RPMI8226 (cell line): ENCODE data around the gene FRMPD1.

Experiments
- DNase-seq: peaks from one replicate; pipeline ENCODE4 v3.0.0-alpha.2; 2015

The FRMPD1 gene

GRCh38 chr9:37679649-37680402, 29.1 kb downstream of the FRMPD1 start:
- no peak for DNase-seq

- no peak for DNase-seq
These were observed 32.2 kb downstream of the FRMPD1 start for GRCh38 chr9:37682951-37683350.

GRCh38 chr9:37683531-37684371, 33.0 kb downstream of the FRMPD1 start:
- DNase-seq = no peak

GRCh38 chr9:37692622-37693221, 42.0 kb downstream of the FRMPD1 start:
- peak; percentile 22 for DNase-seq

- DNase-seq = peak; percentile 69
These were observed 42.5 kb downstream of the FRMPD1 start for GRCh38 chr9:37693260-37693659.

GRCh38 chr9:37694355-37694754, 43.6 kb downstream of the FRMPD1 start:
- DNase-seq = peak; percentile 17

GRCh38 chr9:37696528-37696927, 45.8 kb downstream of the FRMPD1 start:
- DNase-seq = no peak

- no peak for DNase-seq
These were observed 49.4 kb downstream of the FRMPD1 start for GRCh38 chr9:37700131-37700530.

- DNase-seq = no peak
These were observed 50.1 kb downstream of the FRMPD1 start for GRCh38 chr9:37700900-37701299.

- no peak for DNase-seq
These were observed 55.0 kb downstream of the FRMPD1 start for GRCh38 chr9:37705787-37706186.

GRCh38 chr9:37706290-37706689, 55.5 kb downstream of the FRMPD1 start:
- DNase-seq = no peak

- no peak for DNase-seq
These were observed 57.0 kb downstream of the FRMPD1 start for GRCh38 chr9:37707748-37708147.

- DNase-seq = no peak
These were observed 59.3 kb downstream of the FRMPD1 start for GRCh38 chr9:37710046-37710445.

- DNase-seq = no peak
These were observed 64.5 kb downstream of the FRMPD1 start for GRCh38 chr9:37715260-37715659.

GRCh38 chr9:37715991-37716505, 65.3 kb downstream of the FRMPD1 start:
- DNase-seq = no peak

- DNase-seq = no peak
These were observed 68.8 kb downstream of the FRMPD1 start for GRCh38 chr9:37719526-37719925.

GRCh38 chr9:37727013-37727412, 76.3 kb downstream of the FRMPD1 start:
- DNase-seq = no peak

GRCh38 chr9:37729499-37729898, 78.7 kb downstream of the FRMPD1 start:
- no peak for DNase-seq

GRCh38 chr9:37730256-37730655, 79.5 kb downstream of the FRMPD1 start:
- no peak for DNase-seq

- DNase-seq = no peak
These were observed 80.1 kb downstream of the FRMPD1 start for GRCh38 chr9:37730839-37731238.

- no peak for DNase-seq
These were observed 81.5 kb downstream of the FRMPD1 start for GRCh38 chr9:37732086-37732741.

GRCh38 chr9:37732952-37733351, 82.2 kb downstream of the FRMPD1 start:
- no peak for DNase-seq

GRCh38 chr9:37739222-37739621, 88.5 kb downstream of the FRMPD1 start:
- DNase-seq = no peak
